Small intestine (tissue), 7 donors: ENCODE data around the gene PKD1. TPM values are rescaled to one million over a fixed set of nuclear protein-coding genes. Genes with fewer than 3 reads are reported as not detected.

ENCODE experiments used
- DNase-seq, 2 donors: peaks; one replicate each; pipeline versions ENCODE4 v3.0.0 to v3.0.0-alpha.2; 2013
- FAIRE-seq: peaks from 2 replicates; lab custom pipeline; 2012; peaks lifted over from hg19 to GRCh38; lab: Jason Lieb, UNC
- H3K27ac ChIP-seq, 3 donors: one replicate each; pipeline ENCODE4 v1.5.1; 2013; ENCODE audit warnings: low read length in 2 of 3, mild to moderate bottlenecking in 2 of 3, control low read depth in 1 of 3, inconsistent platforms in 1 of 3, low read depth in 1 of 3, moderate library complexity in 1 of 3
- H3K27me3 ChIP-seq, 3 donors: one replicate each; pipeline ENCODE4 v1.6.1; 2013; ENCODE audit warnings: low read length in 3 of 3, inconsistent platforms in 1 of 3; ENCODE audit not compliant: control insufficient read depth in 3 of 3, insufficient read depth in 3 of 3
- H3K36me3 ChIP-seq, 3 donors: one replicate each; pipeline ENCODE4 v1.6.1; 2013; ENCODE audit warnings: low read length in 3 of 3, inconsistent platforms in 1 of 3, low read depth in 1 of 3, mild to moderate bottlenecking in 1 of 3, moderate library complexity in 1 of 3; ENCODE audit not compliant: control insufficient read depth in 3 of 3, insufficient read depth in 2 of 3
- H3K4me1 ChIP-seq, 3 donors: one replicate each; pipeline ENCODE4 v1.6.1; 2013; ENCODE audit warnings: low read length in 2 of 3, inconsistent platforms in 1 of 3, low read depth in 1 of 3, mild to moderate bottlenecking in 1 of 3, moderate library complexity in 1 of 3; ENCODE audit not compliant: control insufficient read depth in 3 of 3, insufficient read depth in 2 of 3
- H3K4me3 ChIP-seq, 3 donors: one replicate each; pipeline ENCODE4 v1.5.1; 2013; ENCODE audit warnings: low read length in 3 of 3, control low read depth in 1 of 3, inconsistent platforms in 1 of 3, low read depth in 1 of 3, mild to moderate bottlenecking in 1 of 3, moderate library complexity in 1 of 3
- H3K9me3 ChIP-seq, 2 donors: one replicate each; pipeline ENCODE4 v1.6.1; 2013; ENCODE audit warnings: low read depth in 1 of 2, low read length in 1 of 2; ENCODE audit not compliant: control insufficient read depth in 2 of 2, insufficient read depth in 1 of 2
- WGBS, 3 donors: extraction: QIAGEN DNeasy Blood & Tissue Kit; methylation state at CpG; one replicate each; pipeline ENCODE4 v1.1.7; 2013; 5-methylcytosine and 5-hydroxymethylcytosine counted together
- polyA plus RNA-seq, 4 donors: library from polyadenylated mRNA; stranded (reverse) in 3 of 4; unstranded in 1 of 4; fragments of 200-250 nt in 3 of 4; fragments of 120-200 nt in 1 of 4; gene quantifications; one replicate each; pipeline versions ENCODE4 v1.2.1 to v1.2.3, GENCODE V29; 2013
- donor health status: healthy with polysubstance abuse.
- donor health status: control.
- donor health status: control.
- donor health status: Bipolar disorder and iron deficiency.
- donor health status: healthy.

The PKD1 gene
- polyA plus RNA-seq, 4 donors = 10.5 to 42.2 (median 26.7) TPM

GRCh38 chr16:2165861-2166260 is 30.2 kb upstream of the PKD1 start:
- H3K4me3 ChIP-seq = no peak overlapping the region
- peaks cover 0 to 81% (median 1%) of the 10 kb centered on the region in 3 donors for H3K36me3 ChIP-seq
- H3K9me3 ChIP-seq = no peaks in the 10 kb centered on the region
- WGBS, 3 donors = 83 to 92% (median 92%) methylated on average over 11 to 12 of the region's 12 CpGs
- peaks cover 4 to 61% (median 8%) of the 10 kb centered on the region in 3 donors for H3K4me1 ChIP-seq
- FAIRE-seq (no peak), DNase-seq (no peak)
- H3K27ac ChIP-seq = peak overlapping the region in 2 of 3 donors; percentile 11 to 64
- H3K27me3 ChIP-seq = no peaks in the 10 kb centered on the region

GRCh38 chr16:2163211-2163881 is 27.6 kb upstream of the PKD1 start:
- H3K4me1 ChIP-seq = peaks cover 6 to 82% (median 24%) of the 10 kb centered on the region in 3 donors
- DNase-seq = peak; percentile 93 to 96
- FAIRE-seq = no peak
- H3K4me3 ChIP-seq = no peak overlapping the region
- H3K9me3 ChIP-seq = no peaks in the 10 kb centered on the region
- peaks cover 0 to 72% (median 0%) of the 10 kb centered on the region in 3 donors for H3K36me3 ChIP-seq
- H3K27me3 ChIP-seq = no peaks in the 10 kb centered on the region
- 24 to 62% (median 46%) methylated on average over 20 to 26 of the region's 26 CpGs for WGBS, 3 donors
- H3K27ac ChIP-seq = peak overlapping the region; percentile 82 to 98 (median 90)

GRCh38 chr16:2162676-2163118 is 27.0 kb upstream of the PKD1 start:
- FAIRE-seq = no peak
- Histone ChIP-seq H3K4me1 (peaks cover 6 to 84% (median 25%) of the 10 kb centered on the region in 3 donors), H3K27me3 (no peaks in the 10 kb centered on the region), H3K36me3 (peaks cover 0 to 72% (median 0%) of the 10 kb centered on the region in 3 donors), H3K4me3 (no peak overlapping the region), H3K27ac (peak overlapping the region; percentile 82 to 98 (median 90)), H3K9me3 (no peaks in the 10 kb centered on the region)
- peak in 1 of 2 donors; percentile 46 for DNase-seq
- WGBS, 3 donors = 55 to 80% (median 73%) methylated on average over 11 to 13 of the region's 13 CpGs

- 91 to 93% (median 93%) methylated on average over 10 of the region's 10 CpGs for WGBS, 3 donors
- DNase-seq (no peak), FAIRE-seq (no peak)
- no peaks in the 10 kb centered on the region for H3K9me3 ChIP-seq
- peak overlapping the region; percentile 26 to 98 (median 90) for H3K27ac ChIP-seq
- no peaks in the 10 kb centered on the region for H3K27me3 ChIP-seq
- peaks cover 0 to 70% (median 0%) of the 10 kb centered on the region in 3 donors for H3K36me3 ChIP-seq
- no peak overlapping the region for H3K4me3 ChIP-seq
- peaks cover 6 to 84% (median 26%) of the 10 kb centered on the region in 3 donors for H3K4me1 ChIP-seq
These were observed 26.2 kb upstream of the PKD1 start for GRCh38 chr16:2161911-2162310.

- no peak overlapping the region for H3K4me3 ChIP-seq
- WGBS, 3 donors = 38 to 48% (median 47%) methylated on average over 16 to 20 of the region's 20 CpGs
- no peaks in the 10 kb centered on the region for H3K27me3 ChIP-seq
- peaks cover 0 to 61% (median 0%) of the 10 kb centered on the region in 3 donors for H3K36me3 ChIP-seq
- peak overlapping the region in 2 of 3 donors; percentile 42 to 44 for H3K27ac ChIP-seq
- DNase-seq (peak; percentile 33 to 41), FAIRE-seq (no peak)
- no peaks in the 10 kb centered on the region for H3K9me3 ChIP-seq
- H3K4me1 ChIP-seq = peaks cover 6 to 78% (median 29%) of the 10 kb centered on the region in 3 donors
These were observed 25.3 kb upstream of the PKD1 start for GRCh38 chr16:2160915-2161551.

DNA sequence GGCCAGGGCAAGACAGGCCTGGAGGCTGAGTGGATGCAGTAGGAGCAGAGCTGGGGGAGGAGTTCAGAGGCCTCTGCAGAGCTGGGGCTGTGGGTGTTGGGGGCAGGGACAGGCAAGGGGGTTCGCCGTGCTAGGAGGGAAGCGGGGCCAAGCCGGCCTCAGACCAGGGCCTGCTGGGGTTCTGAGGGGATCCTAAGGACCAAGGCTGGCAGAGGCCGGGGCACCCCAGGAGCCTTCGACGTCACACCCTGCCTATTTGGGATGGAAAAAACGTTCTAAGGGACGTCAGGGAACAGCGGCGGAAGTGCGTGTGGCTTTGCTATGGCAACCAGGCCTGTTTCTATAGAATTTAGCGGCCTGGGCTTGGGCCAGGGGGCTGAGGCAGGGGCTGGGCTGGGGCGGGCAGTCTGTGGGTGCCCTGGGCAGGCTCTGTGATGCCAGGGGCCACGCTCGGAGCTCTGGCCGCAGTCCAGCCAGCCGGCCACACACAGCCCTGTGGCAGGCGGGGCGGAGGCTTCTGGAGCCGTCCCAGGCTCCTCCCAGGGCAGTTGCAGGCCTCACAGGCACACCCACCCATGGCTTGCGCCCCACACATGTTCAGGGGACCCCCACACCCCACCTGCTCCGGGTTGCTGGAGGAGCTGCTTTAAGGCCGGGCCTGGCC is 23.6 kb upstream of the PKD1 start:
- 61 to 64% (median 63%) methylated on average over 20 to 24 of the region's 24 CpGs for WGBS, 3 donors
- H3K4me1 ChIP-seq = peaks cover 6 to 73% (median 27%) of the 10 kb centered on the region in 3 donors
- peak overlapping the region; percentile 5 to 80 (median 68) for H3K27ac ChIP-seq
- H3K27me3 ChIP-seq = no peaks in the 10 kb centered on the region
- H3K4me3 ChIP-seq = no peak overlapping the region
- H3K9me3 ChIP-seq = no peaks in the 10 kb centered on the region
- FAIRE-seq (no peak), DNase-seq (no peak)
- H3K36me3 ChIP-seq = peaks cover 0 to 60% (median 0%) of the 10 kb centered on the region in 3 donors

GRCh38 chr16:2158262-2158638 is 22.6 kb upstream of the PKD1 start:
- no peaks in the 10 kb centered on the region for H3K27me3 ChIP-seq
- FAIRE-seq = no peak
- peak overlapping the region; percentile 32 to 80 (median 68) for H3K27ac ChIP-seq
- H3K36me3 ChIP-seq = peaks cover 0 to 61% (median 0%) of the 10 kb centered on the region in 3 donors
- peaks cover 6 to 65% (median 27%) of the 10 kb centered on the region in 3 donors for H3K4me1 ChIP-seq
- no peak for DNase-seq
- no peak overlapping the region for H3K4me3 ChIP-seq
- WGBS, 3 donors = 76 to 83% (median 79%) methylated on average over 15 of the region's 15 CpGs
- no peaks in the 10 kb centered on the region for H3K9me3 ChIP-seq
